NCI-H2196 (cell line): ENCODE results near the gene OCRL.

Source experiments
- DNase-seq: peaks from one replicate; lab custom pipeline; 2025; ENCODE audit not compliant: unreplicated experiment; lab: John Stamatoyannopoulos, UW

The OCRL gene

GRCh38 chrX:129581904-129582303 lies 41.8 kb downstream of the OCRL start:
- no peak for DNase-seq

- no peak for DNase-seq
Measured at GRCh38 chrX:129585167-129585566, 45.1 kb downstream of the OCRL start.

DNA sequence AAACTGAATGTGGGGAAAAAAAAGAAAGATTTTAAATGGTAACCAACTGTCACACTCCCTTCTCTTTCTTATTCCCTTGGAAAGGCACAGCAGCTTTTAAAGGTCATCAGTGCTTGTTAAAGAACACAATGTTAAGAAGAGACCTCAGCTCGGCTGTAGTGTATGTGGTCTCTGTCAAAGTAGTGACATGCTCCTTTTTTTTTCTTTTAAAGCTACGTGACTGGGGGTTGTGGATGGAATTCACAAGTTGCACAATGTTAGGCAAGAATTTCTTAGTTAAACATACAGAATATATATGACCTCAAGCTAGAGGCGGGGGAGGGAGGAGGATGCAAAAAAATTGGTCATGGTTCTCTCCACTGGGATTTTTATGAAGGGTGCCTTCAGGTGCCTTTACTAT lies 45.6 kb downstream of the OCRL start:
- DNase-seq: no peak

DNA sequence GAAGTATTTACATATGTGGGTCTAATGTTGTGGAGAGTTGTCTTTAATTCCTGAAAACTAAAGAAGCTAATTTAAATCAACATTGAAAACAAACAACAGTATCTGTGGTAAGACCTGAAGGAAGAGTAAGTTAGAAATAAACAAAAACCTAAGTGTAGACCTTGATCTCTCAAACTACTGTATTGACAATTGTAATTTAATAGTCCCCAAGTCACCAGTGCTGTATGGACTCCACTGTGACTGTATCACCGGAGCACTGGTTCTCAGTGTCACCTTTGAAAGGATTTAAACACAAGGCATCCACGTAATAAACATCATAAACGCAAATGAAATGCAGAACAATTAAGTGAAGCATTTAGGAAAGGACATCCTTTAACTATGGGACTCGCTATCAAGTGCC lies 46.4 kb downstream of the OCRL start:
- no peak for DNase-seq

- DNase-seq: no peak
Measured at GRCh38 chrX:129590596-129590995, 50.5 kb downstream of the OCRL start.

DNA sequence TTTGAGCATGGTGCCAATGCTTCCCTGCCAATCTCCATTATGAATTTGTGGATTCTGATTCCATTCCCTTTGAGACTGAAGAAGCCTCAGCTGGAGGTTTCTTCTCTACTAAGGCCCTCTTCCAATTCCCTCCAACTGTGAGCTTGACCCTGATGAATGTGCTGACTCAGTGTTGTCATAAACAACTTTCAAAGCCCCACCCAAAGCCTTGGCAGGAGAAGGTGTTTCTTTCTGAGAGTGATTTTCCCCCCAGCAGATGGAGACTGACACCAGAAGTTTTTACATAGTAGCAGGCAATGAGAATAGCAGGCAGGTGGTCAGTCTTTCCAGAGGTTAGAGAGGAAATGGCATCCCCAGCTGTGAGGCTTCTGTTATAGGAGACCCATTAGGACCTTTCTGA lies 53.1 kb downstream of the OCRL start:
- no peak for DNase-seq

GRCh38 chrX:129594781-129595180 lies 54.7 kb downstream of the OCRL start:
- no peak for DNase-seq

DNA sequence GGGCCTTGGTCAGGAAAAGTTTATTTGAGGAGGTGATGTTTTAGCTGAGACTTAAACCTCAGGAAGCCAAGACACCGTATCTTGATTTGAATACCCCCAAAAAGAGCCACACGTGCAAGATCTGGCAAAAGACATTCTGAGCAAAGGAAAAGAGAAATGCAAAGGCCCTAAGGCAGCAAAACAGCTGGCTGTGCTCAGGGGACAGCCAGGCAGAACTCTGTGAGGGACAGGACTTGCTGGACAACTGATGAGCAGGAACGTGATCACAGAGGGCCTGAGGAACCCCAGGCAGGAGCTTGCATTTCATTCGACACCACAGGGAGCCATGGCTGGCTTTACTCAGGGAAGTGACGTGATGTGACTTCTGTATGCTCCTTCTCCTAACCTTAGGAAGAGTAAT lies 56.0 kb downstream of the OCRL start:
- DNase-seq: no peak

DNA sequence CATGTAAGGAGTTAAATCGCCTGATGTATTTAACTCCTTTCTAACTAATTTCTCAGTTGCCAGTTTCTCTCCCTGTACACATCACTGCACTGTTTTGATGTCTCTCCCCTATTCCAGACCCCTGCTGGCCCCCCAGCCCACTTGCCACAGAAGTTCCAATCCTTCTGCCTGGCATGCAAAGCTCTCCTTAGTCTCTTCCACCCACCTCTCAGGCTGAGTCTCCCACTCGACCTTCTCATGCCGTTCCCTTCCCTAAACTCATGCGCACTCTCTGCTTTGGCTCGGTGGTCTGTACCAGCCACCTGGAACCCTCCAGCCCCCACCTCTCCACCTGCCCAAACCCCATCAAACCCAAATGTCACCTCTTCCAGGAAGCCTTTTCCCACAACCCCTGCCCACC lies 57.8 kb downstream of the OCRL start:
- no peak for DNase-seq

GRCh38 chrX:129599499-129599898 lies 59.4 kb downstream of the OCRL start:
- no peak for DNase-seq

DNA sequence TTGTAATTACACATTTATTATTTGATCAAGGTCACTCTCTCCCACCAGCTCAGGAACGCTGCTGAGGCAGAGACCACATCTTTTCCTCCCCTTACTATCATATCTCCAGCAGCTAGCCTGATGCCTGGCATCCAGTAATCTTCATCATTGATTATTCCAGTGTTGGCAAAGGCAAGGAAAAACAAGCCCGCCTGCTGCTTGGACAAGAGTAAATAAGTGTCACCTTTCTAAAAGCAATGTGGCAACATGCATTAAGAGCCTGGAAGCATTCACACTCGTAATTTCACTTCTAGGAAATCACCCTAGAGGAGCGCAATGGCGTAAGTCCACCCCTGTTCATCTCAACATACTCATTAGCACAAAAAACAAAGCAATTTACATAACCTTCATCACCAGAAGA lies 59.9 kb downstream of the OCRL start:
- no peak for DNase-seq

DNA sequence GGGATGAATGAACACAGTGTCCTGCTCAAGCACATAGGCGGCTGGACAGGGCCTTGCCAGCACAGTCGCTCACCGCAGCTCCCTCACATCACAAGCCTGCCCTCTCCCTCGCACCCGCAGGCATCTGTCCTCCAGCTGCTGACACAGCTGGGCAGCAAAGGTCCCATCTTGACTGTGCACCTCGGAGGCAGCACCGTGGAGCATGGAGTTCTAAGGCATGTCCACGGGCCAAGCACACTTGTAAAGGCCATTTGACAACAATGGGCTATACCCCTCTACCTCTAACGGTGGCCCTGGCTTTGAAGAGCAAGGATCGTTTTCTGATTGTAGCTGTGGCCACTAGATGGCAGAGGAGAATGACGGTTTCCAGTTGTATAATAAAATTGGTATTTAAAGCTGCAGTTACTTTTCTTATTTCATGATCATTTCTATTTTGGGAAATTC lies 60.9 kb downstream of the OCRL start:
- peak; percentile 4 for DNase-seq

- DNase-seq: peak; percentile 43
Measured at GRCh38 chrX:129606918-129607317, 66.9 kb downstream of the OCRL start.

- no peak for DNase-seq
Measured at GRCh38 chrX:129608496-129608895, 68.4 kb downstream of the OCRL start.

DNA sequence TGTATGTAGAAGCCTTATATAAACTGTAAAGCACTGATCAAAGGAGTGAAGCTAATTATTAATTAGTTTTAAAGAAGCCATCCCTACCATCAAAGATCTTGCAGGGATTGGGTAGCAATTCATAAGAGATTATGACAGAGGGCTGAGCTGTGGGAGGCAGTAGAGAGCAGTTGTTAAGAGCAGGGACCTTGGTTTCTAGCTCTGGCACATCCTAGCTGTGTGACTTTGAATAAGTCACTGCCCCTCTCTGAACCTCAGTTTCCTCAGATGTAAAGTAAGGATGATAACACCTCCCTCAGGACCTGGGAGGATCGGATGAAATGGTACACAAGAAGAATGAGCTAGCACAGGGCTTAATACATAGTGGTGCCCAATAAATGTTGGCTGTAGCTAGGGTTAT lies 69.3 kb downstream of the OCRL start:
- DNase-seq: no peak

GRCh38 chrX:129612396-129612795 lies 72.3 kb downstream of the OCRL start:
- no peak for DNase-seq

- no peak for DNase-seq
Measured at GRCh38 chrX:129613596-129613995, 73.5 kb downstream of the OCRL start.

- no peak for DNase-seq
Measured at GRCh38 chrX:129614481-129615255, 74.6 kb downstream of the OCRL start.

GRCh38 chrX:129617420-129617819 lies 77.4 kb downstream of the OCRL start:
- DNase-seq: no peak

GRCh38 chrX:129618997-129619396 lies 78.9 kb downstream of the OCRL start:
- DNase-seq: no peak

GRCh38 chrX:129622757-129623301 lies 82.8 kb downstream of the OCRL start:
- DNase-seq: no peak

GRCh38 chrX:129626026-129626425 lies 86.0 kb downstream of the OCRL start:
- no peak for DNase-seq

GRCh38 chrX:129629837-129630236 lies 89.8 kb downstream of the OCRL start:
- no peak for DNase-seq
